NCI-H2227 treated with DMSO at 0.1 percent for 48 hours (cell line): ENCODE measurements around the gene CFAP58.

Experiments used
- DNase-seq: peaks from one replicate; lab custom pipeline; 2025; lab: John Stamatoyannopoulos, UW

CFAP58 gene

DNA sequence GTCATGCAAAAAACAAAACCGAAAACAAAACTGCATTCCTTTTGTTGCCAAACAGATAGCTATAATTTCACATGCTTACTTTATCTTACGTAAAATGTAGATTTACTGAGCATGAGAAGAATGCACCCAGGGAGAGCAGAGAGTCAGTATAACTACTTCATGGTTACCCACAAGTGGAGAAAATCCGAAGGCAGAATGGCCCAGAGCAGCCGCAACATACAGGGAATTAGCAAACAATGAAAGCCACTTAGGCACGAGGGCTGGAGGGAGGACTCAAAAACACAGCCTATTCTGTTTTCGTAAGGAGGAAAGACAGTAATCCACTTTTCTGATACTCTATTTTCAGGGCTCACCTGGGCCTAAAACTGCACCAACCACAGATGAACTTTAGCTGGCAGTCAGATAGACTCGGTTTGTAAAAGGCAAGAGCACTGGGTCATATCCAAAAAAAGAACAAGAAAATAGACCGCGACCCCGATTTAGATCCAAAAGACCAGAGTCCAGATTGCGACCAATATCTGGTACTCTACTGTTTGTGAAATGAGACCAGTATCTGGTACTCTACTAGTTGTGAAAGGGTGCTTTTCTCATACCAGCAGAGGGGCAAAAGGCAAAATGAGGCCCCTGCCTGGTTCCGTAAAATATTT lies 16.7 kb upstream of the CFAP58 start:
- DNase-seq, result no peak

DNA sequence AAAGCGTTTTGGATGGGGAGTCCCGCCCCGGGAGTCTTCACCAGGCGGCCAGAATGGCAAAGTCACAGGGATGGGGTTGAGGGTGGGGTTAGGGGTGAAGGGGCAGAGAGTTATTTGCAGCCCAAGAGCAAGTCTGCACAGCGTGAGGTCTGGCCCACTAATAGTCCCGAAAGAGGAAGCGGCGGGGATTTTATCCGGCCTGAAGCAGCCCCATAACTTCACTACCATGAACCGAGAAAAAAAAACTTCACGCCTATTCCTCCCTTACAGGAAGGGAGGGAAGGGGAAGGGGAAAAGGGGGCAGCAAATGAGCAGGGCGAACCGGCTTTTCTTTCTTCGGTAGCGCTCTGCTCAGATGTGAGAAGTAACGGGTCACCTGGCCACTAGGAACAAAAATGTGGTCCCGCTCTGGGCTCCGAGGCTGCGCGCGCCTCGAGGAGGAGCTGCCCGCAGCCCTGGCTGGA lies 16.1 kb upstream of the CFAP58 start:
- no peak for DNase-seq

DNA sequence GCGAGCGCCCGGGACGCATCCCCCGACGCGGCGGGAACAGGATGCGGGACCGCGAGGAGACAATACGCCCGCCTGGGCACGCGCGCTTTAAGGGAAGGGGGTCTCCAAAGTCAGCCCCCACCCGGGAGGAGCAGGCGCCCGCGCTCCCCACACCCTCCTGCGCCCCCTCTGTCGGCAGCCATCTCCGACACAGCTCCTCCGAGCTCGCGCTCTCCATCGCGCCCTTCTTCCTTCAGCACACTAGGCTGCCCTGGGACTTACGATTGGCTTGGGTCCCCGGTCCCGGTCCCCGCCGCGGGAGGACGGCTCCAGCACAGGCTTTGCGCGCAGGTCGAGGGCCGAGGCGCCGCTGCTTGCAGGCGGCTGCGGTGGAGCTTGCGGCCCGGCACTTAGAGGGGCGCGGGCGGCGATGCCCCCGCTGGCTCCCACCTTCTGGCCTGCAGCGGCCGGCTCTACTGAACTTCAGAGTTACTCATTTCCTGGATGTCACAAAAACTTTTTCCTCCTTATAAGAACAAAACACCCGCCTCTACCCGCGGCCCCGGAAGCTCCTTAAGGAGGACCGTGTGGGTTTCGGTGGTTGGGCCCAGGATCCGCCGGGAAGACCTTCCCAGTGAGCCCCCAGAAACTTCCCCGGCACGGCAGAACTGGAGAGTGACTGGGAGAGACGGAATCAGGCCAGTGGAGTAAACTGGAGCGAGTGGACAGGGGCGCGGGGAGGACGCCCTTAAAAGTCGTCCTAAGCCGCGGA lies 15.5 kb upstream of the CFAP58 start, which contains the start of gene ITPRIP:
Gene ITPRIP, minus strand, starts transcription at position 481 of the 751 bp plus-strand sequence. CDS start 22,414 bp downstream, outside the sequence.
- DNase-seq, result peak; percentile 27

DNA sequence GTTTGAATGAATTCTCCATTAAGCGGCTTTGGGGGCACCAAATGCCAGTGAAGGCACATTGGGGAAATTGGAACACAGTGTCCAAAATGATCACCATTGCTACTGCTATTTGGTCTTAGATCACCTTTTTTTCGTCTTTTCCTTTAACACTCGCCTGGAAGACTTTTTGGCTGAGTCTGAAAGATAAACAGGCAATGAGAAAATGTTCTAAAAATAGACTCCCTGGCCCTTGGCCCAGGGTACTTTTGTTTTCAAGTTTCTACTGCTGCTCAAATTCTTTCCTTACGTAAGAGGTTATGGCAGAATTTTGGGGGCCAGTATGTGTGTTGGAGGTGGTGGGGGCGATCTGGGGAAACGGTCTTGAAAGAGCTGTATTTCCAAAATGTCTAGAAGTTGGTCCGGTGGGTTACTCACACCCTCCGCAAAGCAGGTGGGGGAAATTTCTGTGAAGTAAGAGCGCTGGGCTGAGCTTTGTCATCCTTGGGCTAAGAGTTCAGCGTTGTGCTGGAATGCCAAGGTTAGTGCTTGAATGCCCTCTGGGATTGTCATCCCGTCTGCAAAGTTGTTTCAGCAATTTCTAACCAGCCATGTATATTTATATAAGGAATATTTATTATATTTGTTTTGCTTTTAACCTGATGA lies 14.0 kb upstream of the CFAP58 start:
- no peak for DNase-seq

DNA sequence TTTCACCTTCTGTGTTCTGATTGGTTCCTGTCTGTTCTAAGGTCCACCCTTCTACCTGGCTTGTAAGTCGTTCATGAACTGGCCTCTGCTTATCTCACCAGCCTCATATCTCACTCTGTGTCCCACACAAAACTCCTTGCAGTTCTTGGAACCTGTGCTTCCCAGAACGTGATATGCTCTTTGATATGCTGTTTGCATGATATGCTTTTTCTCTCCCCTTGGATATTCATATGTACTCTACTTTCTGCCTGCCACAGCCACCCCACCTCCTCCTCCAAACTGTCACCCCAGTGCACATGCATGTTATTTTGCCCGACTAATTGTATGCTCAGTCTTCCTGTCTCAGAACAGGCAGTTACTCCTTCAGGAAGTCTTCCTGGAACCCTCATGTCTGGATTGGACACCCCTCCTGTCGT lies 13.5 kb upstream of the CFAP58 start:
- DNase-seq, result no peak

DNA sequence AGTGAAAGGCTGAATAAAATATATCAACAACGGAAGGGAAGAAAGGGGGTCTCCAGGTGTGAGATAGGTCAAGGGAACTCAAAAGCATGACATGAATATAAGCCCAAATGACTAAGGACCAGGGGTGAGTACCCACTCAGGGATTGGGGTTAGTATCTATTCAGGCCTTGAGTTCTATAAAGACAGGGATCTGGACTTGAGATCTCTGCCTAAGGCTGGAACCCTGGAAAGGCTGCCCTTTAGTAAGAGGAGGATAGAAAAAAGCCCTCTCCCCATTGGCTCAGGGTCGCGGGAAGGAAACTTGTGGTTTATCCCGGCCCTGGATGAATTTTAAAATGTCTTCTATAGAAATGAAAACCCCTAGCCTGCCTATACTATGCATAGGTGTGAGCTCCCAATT lies 13.0 kb upstream of the CFAP58 start:
- no peak for DNase-seq

DNA sequence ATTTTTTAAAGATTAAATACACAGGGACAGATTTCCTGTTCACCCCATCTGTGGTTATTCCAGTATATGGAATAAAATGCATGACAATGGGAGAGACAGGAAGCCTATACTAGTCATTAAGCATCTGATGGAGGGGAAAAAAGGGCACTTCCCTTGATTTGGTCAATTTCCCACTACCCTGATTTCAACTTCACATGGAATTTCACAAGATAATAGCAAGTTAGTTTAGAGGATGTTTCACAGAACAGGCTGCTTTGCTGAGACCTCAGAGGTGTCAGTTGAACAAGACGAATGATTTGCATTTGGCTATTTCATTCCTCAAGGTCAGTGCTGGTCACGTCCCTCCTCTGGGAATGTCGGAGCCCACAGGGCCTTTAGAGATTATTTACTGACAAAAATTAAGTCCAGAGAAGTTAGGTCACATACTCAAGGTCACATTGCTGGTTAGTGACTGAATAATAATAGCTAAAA lies 10.7 kb upstream of the CFAP58 start:
- no peak for DNase-seq

DNA sequence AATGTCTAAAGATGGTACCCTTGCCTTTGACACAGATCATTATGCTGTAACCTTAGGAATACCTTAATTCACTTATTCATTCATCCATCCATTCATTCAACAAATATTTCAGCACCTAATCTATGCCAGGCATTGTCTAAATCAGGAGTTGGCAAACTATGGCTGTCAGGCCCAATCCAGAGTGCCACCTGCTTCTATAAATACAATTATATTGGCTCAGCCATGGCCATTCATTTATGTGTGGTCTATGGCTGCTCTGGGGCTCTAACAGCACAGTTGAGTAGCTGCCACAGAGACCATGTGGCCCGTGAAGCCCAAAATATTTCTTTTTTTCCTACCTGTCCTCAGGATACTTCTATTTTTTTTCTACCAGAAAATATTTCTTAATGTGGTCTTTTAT lies 9.4 kb upstream of the CFAP58 start:
- DNase-seq, result no peak

DNA sequence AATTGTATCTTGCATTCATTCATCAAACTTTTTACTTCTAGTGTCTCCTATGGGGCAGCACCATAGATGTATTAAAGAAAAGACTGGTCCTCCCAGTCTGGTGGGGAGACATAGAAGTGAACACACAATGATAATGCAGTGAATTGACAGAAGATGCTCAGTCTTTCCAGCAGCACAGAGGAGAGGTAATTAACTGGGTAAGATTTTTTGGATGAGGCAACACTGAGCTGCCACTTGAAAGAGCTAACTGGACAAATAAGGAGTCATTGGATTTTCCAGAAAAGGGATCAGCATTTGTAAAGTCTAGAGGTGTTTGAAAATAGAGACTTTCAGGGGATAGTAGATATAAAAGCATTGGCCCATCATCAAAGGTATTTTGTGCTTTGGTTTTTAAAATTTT lies 8.1 kb upstream of the CFAP58 start:
- no peak for DNase-seq

DNA sequence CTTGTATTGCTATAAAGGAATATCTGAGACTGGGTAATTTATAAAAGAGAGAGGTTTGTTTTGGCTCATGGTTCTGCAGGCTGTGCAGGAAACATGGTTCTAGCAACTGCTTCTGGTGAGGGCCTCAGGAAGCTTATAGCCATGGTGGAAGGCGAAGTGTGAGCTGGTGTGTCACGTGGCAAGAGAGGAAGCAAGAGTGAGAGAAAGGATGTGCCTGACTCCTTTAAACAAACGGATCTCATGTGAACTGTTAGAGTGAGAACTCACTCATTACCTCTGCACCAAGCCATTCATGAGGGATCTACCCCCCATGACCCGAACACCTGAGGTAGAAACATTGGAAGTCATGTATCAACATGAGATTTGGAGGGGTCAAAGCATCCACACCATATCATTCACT lies 7.7 kb upstream of the CFAP58 start:
- DNase-seq, result no peak

DNA sequence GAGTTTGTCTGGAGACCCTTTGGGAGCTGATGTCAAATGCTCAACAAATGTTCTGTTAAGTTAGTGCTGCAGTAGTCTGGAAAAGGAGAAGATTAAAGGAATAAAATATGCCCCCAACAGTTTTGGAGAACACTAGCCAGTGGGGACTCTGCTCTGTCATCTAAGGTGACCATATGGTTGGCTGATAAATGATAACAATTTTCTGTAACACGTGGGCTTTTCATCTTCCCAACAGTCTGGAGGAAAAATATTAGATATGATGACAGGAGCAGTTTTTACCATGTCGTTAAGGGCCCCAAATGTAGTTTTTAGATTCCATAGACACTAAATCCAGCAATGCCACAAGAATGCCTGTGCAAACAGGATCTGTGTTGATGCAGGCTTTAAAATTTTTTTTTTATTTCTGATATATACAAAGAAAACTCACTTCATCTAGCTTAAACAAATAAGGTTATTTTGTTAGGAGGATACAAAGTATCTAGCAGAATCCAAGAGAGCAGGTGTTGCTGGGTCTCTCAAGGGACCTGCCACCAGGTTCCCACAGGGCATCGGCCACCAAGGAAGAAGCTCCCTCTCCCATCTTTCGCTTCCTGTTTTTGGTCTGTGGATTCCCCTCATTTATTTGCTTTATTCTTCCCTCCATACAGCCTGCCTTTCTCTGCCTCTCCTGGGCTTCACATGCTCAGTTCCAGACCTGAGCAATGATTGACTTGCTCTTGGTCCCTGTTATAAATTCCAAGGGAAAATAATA lies 6.2 kb upstream of the CFAP58 start:
- no peak for DNase-seq

DNA sequence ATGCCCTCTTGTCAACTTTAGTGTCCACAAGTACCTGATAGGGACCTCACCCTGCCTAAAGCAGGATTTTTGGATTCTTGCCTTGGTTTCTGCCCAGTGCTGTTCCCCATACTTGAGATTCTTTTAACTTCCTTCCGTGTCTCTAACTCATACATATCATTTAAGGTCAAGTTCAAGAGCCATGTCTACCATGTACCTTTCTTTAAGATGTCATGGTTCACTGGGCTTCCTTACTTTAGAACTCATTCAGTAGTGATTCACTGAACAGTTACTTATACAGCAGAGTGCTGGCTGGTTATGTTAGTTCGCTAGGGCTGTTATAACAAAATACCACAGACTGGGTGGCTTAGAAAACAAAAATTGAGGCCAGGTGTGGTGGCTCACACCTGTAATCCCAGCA lies 5.0 kb upstream of the CFAP58 start:
- no peak for DNase-seq

DNA sequence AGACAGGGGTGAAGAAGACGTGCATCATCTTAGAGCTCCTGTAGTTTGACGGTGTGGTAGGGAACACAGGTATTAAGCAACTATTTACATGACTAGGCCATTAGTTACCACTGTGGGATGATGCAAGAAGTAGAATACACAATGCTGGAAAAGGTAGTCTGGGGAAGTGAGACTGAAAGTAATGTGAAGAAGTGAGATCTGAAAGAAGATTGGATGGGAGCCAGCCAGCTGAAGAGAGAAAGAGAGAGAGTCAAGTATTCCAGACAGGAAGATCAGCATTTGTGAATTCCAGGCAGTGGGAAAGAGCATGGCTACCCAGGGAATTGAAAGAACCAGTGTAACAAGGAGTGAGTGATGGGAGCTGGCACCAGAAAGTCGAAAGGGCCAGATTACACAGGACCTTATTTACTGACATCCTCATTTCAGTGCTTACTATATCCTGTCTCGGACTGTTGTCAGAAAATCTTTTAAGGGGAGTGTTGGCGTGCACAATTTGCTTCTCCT lies 4.0 kb upstream of the CFAP58 start:
- no peak for DNase-seq

DNA sequence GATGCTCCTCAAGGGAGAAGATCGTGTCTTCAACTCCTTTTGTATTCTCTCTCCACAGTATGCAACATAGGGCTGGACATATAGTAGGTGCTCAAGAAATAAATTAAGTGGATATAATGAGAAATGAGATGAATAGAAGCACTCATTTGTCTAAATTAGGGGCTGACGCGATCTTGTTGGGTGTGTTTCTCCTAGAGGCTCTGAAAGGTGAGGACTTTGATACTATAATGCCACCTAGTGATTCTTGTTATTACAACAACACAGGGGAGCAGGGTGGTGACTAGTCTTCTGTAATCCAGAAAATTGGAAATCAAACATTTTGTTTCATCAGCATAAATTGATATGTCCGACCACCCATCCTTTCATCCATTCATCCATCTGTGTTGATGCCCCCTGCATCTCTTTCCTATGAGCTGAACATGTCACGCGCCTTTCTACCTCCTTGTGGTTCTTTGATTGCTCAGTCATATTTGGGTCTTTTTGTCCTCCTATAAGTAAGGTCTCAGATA lies 3.5 kb upstream of the CFAP58 start:
- DNase-seq, result peak; percentile 7

DNA sequence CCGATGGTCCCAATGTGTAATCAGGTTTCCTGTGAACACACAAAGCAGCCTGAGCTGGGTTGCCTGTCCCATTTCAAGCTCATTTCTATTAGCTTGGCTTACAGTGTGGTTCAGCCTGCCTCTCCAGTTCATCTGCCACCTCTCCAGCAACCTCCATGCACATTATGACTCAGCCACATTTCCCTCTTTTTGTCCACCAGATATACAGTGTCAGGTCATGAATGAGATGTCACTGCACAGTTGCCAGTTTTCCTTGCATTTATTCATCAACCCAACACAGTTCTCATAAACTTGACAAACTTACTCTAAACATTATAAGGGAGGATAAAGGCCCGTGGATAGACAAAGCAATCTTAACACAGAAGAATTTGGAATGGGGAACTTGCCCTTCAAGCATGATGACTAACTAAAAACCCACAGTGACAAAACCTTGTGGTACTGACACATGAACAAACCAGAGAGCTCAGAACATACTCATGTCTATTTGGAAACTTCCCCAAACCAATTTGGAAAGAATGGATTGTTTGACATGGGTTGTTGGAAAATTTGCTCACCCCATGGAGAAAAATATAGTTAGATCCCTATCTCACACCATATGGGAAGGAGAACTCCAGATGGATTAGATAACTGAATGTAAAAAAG lies 2.5 kb upstream of the CFAP58 start:
- DNase-seq, result no peak

DNA sequence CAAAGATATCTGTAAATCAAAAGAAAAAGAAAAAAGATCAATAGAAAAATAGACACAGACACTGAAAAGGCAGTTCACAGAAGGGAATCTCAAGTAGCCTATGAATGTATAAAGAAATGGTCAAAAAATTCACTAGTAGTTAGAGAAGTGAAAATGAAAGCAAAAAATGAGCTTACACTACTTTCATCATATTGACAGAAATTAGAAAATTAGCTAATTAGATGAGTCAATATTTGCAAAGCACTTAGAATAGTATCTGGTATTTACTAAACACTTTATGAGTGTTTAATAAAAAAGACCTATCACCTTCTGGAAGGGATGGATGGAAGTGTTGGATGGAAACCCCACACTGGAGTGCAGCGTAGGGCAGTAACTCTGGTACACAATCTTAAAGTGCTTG lies 1.7 kb upstream of the CFAP58 start:
- no peak for DNase-seq

DNA sequence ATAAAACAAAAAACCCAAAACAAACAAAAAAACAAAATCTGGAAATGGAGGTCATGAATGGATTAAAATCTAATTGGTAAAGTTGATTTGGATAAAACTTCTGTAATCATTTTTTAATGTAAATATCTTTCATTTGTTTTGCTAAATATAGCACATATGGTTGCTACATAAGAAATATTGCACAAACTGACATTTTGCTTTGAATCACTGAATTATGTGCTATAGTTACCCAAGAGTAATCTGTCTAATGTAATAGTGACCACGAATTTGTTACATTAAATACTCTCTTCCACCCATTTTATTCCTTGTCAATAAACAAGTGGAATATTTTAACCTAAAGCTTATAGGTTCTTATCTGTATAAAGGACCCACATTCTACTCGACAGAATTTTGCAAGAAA lies 6.2 kb downstream of the CFAP58 start:
- DNase-seq, result no peak

DNA sequence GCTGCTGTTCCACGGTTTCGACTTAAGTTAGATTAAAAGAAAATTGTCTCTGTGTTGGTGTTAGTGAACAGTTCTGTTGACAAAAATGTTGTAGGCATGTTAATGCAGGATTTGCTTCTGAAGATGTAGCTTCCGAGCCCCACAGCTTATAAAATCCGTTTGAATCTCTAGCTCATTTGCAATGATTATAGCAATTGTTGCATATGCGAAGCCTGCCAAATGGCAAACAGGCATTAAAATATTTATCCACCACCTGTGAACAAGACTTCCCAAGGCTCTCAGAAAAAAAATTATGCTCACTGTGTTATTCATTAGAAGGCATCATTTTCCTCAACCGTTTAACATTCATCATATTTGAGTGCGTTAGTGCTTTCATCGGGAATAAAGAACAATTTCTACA lies 14.3 kb downstream of the CFAP58 start:
- no peak for DNase-seq

DNA sequence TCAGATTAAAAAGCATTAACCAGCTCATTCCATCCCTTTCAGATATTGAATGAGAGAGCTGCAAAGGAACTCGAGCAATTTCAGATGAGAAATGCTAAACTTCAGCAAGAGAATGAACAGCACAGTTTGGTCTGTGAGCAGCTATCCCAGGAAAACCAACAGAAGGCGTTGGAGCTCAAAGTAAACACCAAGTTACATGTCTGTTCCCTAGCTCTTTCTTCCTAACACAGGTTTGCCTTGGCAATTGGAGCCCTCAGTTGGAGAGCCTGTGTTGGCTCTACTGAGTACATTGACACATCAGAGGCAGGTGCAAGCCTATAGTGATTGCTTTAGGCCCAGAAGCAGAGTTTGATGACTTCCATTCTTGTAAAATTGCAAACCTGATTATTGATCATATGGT lies 14.7 kb downstream of the CFAP58 start:
- no peak for DNase-seq

DNA sequence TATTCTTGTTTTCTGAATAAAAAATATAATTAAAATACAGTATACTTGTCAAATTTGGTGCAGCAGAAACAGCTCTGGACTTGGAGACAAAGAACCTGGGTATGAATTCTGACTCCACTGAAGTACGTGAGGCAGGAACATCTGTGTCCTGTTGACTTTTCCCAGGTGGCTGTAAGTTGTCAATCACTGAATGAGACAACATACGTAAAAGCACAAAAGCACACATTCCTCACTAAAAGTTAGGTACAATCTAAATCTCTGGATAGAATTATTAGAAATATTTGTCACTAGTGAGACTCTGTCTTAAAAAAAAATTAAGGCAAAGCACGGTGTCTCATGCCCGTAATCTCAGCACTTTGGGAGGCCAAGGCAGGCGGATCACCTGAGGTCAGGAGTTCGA lies 18.1 kb downstream of the CFAP58 start:
- DNase-seq, result no peak

DNA sequence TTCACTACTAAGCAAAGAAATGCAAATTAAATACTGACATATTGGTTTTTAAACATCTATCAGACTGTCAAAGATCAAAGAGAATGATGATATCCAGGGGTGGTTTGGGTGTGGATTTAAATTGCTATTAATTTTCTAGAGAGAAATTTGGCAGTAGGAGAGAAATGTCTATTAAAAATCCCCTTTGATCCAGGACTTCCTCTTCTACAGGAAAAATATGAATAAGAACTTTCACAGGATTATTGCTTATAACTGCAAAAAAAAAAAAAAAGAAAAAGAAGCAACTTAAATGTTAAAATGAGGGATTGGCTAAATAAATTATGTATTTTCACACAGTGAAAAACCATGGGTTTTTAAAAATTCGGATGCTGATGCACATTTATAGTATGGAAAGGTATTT lies 21.0 kb downstream of the CFAP58 start:
- no peak for DNase-seq
